GM18511 (cell line): ENCODE data around the gene CDK2AP2.

Experiments
- ATAC-seq: cut with Tn5 transposase; IDR thresholded peaks from one replicate; pipeline ENCODE4 v1.9.1; 2021; ENCODE audit warnings: mild to moderate bottlenecking, moderate library complexity; ENCODE audit not compliant: unreplicated experiment

The CDK2AP2 gene

GRCh38 chr11:67504005-67504949, 3.7 kb downstream of the CDK2AP2 start:
- ATAC-seq = no peak

- ATAC-seq = no peak
These were observed 4.6 kb downstream of the CDK2AP2 start for GRCh38 chr11:67503119-67504004.

GRCh38 chr11:67502328-67502979, 5.5 kb downstream of the CDK2AP2 start:
- ATAC-seq = no peak

GRCh38 chr11:67501854-67502253, 6.1 kb downstream of the CDK2AP2 start:
- no peak for ATAC-seq

GRCh38 chr11:67500831-67501715, 6.9 kb downstream of the CDK2AP2 start:
- no peak for ATAC-seq

GRCh38 chr11:67500484-67500821, 7.5 kb downstream of the CDK2AP2 start:
- ATAC-seq = no peak

- no peak for ATAC-seq
These were observed 8.0 kb downstream of the CDK2AP2 start for GRCh38 chr11:67499808-67500483.

- ATAC-seq = no peak
These were observed 9.4 kb downstream of the CDK2AP2 start for GRCh38 chr11:67498544-67498972.

- no peak for ATAC-seq
These were observed 10.2 kb downstream of the CDK2AP2 start for GRCh38 chr11:67497656-67498291.

GRCh38 chr11:67496113-67496512, 11.8 kb downstream of the CDK2AP2 start:
- no peak for ATAC-seq

- no peak for ATAC-seq
These were observed 12.5 kb downstream of the CDK2AP2 start for GRCh38 chr11:67495234-67496005.

- ATAC-seq = no peak
These were observed 13.4 kb downstream of the CDK2AP2 start for GRCh38 chr11:67494371-67495233.

GRCh38 chr11:67493548-67494370, 14.2 kb downstream of the CDK2AP2 start:
- no peak for ATAC-seq

- no peak for ATAC-seq
These were observed 15.0 kb downstream of the CDK2AP2 start for GRCh38 chr11:67492801-67493547.

GRCh38 chr11:67492069-67492727, 15.8 kb downstream of the CDK2AP2 start:
- ATAC-seq = no peak
